Keratinocyte (primary cell): ENCODE results near the gene WFDC8.

Experiments used
- EZH2 ChIP-seq: IDR thresholded peaks from one replicate; pipeline ENCODE4 v1.6.1; 2012; ENCODE audit warnings: inconsistent platforms, mild to moderate bottlenecking, low read length, moderate library complexity
- TF ChIP-seq, protein P1 (sequence below), 3 experiments: IDR thresholded peaks in 1 of 3; conservative IDR thresholded peaks in 1 of 3; optimal IDR thresholded peaks in 1 of 3; 2 replicates in 2 of 3; 3 replicates in 1 of 3; pipeline versions ENCODE3 to v1.5.1; 2011; ENCODE audit warnings: low read length in 3 of 3, mild to moderate bottlenecking in 3 of 3, moderate library complexity in 2 of 3, control low read depth in 1 of 3, inconsistent platforms in 1 of 3; ENCODE audit not compliant: insufficient read depth in 2 of 3; ENCODE audit errors: extremely low read depth in 1 of 3

DNA sequence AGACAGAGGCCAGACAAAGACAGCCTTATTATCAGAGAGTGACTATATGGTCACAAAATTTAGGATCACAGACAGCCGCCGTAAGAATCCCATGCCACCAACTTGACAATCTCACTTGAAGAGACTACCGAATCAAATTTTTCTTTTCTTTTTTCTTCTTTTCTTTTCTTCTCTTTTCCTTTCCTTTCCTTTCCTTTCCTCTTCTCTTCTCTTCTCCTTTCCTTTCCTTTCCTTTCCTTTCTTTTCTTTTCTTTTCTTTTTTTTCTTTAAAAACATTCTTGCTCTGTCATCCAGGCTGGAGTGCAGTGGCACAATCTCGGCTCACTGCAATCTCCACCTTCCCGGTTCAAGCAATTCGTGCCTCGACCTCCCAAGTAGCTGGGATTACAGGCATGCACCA lies 30.7 kb downstream of the WFDC8 start:
- TF ChIP-seq, protein P1, sequence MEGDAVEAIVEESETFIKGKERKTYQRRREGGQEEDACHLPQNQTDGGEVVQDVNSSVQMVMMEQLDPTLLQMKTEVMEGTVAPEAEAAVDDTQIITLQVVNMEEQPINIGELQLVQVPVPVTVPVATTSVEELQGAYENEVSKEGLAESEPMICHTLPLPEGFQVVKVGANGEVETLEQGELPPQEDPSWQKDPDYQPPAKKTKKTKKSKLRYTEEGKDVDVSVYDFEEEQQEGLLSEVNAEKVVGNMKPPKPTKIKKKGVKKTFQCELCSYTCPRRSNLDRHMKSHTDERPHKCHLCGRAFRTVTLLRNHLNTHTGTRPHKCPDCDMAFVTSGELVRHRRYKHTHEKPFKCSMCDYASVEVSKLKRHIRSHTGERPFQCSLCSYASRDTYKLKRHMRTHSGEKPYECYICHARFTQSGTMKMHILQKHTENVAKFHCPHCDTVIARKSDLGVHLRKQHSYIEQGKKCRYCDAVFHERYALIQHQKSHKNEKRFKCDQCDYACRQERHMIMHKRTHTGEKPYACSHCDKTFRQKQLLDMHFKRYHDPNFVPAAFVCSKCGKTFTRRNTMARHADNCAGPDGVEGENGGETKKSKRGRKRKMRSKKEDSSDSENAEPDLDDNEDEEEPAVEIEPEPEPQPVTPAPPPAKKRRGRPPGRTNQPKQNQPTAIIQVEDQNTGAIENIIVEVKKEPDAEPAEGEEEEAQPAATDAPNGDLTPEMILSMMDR (optimal IDR thresholded peaks at IDR 0.05 in 1 of 3, IDR thresholded peaks at IDR 0.05 in 1 of 3, conservative IDR thresholded peaks at IDR 0.05 in 1 of 3; ENCODE audit: extremely low read depth in 1 of 3, insufficient read depth in 2 of 3, low read length in 3 of 3): no peak
- no peak for TF ChIP-seq EZH2
